Ovary (tissue), 9 donors: ENCODE data around the gene PIP. TPM values are rescaled to one million over a fixed set of nuclear protein-coding genes. Genes with fewer than 3 reads are reported as not detected.
"Not testable (repeated sequence)": the region's sequence is repeated elsewhere in the genome, so short reads cannot be mapped to it uniquely, and the experiment has no call there.

Experiments used
- DNase-seq, 5 donors: peaks; one replicate each; pipeline ENCODE4 v3.0.0-alpha.2; 2019 to 2020
- H3K27ac ChIP-seq, 2 donors: fragments of 200-600 bp; one replicate each; pipeline versions ENCODE4 v1.5.1 to v1.8.0; 2019 to 2022
- H3K27me3 ChIP-seq: fragments of 200-600 bp; one replicate; pipeline ENCODE4 v1.8.0; 2022
- H3K36me3 ChIP-seq: fragments of 200-600 bp; sonication (generic); one replicate; pipeline ENCODE4 v1.5.1; 2019
- H3K4me1 ChIP-seq: one replicate; pipeline ENCODE4 v1.8.1; 2013; ENCODE audit warnings: mild to moderate bottlenecking, moderate library complexity; ENCODE audit not compliant: insufficient read depth
- H3K4me3 ChIP-seq: fragments of 200-600 bp; sonication (generic); one replicate; pipeline ENCODE4 v1.5.1; 2017
- H3K9me3 ChIP-seq, 2 donors: fragments of 200-600 bp in 1 of 2; sonication (generic) in 1 of 2; one replicate each; pipeline versions ENCODE4 v1.5.1 to v1.8.1; 2013 to 2019; ENCODE audit warnings: mild to moderate bottlenecking in 1 of 2, moderate library complexity in 1 of 2
- EP300 ChIP-seq: sonication (generic); formaldehyde crosslinking; IDR thresholded peaks from one replicate; pipeline ENCODE4 v1.6.1; 2017; ENCODE audit warnings: antibody characterized with exemption
- POLR2A ChIP-seq: fragments of 450-650 bp; IDR thresholded peaks from one replicate; pipeline ENCODE4 v1.6.1; 2017; ENCODE audit warnings: antibody characterized with exemption, mild to moderate bottlenecking, moderate library complexity
- WGBS, 3 donors: extraction: QIAGEN DNeasy Blood & Tissue Kit in 1 of 3; methylation state at CpG; one replicate each; pipeline versions ENCODE4 v1.1.5 to v1.1.7; 2013 to 2017; 5-methylcytosine and 5-hydroxymethylcytosine counted together
- intact Hi-C, 4 donors: fragments of 100-400 bp; cut with DNase I; formaldehyde crosslinking; loops; one replicate each; pipeline versions ENCODE4 v1.11.0 to v1.15.1; 2022 to 2023
- polyA plus RNA-seq, 2 donors: library from polyadenylated mRNA; stranded (reverse); fragments of 200-250 nt in 1 of 2; fragments of 350-450 nt in 1 of 2; fragmentation: Illumina TruSeq in 1 of 2; extraction: RNeasy Lipid Tissue Mini Kit (QIAGEN cat#74804) in 1 of 2; gene quantifications; one replicate each; pipeline ENCODE4 v1.2.3, GENCODE V29; 2013 to 2014
- total RNA-seq, 7 donors: library from RNA; depleted of rRNA in 2 of 7; stranded (reverse); fragments of >200 nt in 2 of 7; fragmentation: NEBNext Ultra II Directional in 3 of 7; extraction: Animal tissue kit (Norgen Biotek cat#: 25700) in 3 of 7; gene quantifications; one replicate each; pipeline versions ENCODE4 v1.1.0 to v1.2.4, GENCODE V29; 2016 to 2023
- TF ChIP-seq, protein P1 (sequence below), 3 donors: fragments of 450-650 bp in 2 of 3; fragments of 200-600 bp in 1 of 3; IDR thresholded peaks; one replicate each; pipeline versions ENCODE4 v1.5.1 to v1.8.0; 2016 to 2022; ENCODE audit warnings: antibody characterized with exemption in 3 of 3, mild to moderate bottlenecking in 1 of 3
- donor health status: DM: no; HTN: no; CAD: no; lungs with moderate emphysema.
- donor health status: DM: no; HTN: no; CAD: no.
- donor health status: Bipolar disorder and iron deficiency.
- donor health status: DM: yes; HTN: yes; CAD: no.
- donor health status: DM: no; HTN: no; CAD: no.
- donor health status: DM: yes; HTN: yes; CAD: no.

The PIP gene
- total and polyA plus RNA-seq, 9 donors = 0.92 to 4.9 TPM; not detected in 7

DNA sequence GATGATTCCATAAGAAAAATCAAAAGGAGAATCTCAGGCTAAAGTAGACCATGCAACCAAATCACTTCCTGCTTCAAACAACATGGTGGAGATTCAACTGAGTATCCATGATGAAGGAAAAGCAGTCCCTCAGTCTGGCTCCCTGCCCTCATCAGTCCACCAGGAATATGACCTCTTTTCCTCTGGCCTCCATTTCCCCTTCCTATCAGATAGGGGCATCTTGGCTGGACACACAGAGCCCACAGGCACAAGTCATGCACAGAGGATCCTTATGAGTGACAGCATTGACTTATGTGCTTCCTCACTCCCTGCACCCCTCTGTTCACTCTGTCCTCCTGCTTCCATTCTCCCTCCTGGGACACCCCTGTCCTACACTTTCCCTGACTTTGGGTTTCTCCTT lies 16.8 kb downstream of the PIP start:
- intact Hi-C loops = no loop called here
- no peak for DNase-seq
- H3K9me3 ChIP-seq = no peaks in the 10 kb centered on the region
- H3K4me3 ChIP-seq = no peak overlapping the region
- H3K36me3 ChIP-seq = no peaks in the 10 kb centered on the region
- H3K27me3 ChIP-seq = no peaks in the 10 kb centered on the region
- no peak overlapping the region for H3K27ac ChIP-seq
- no peak for TF ChIP-seq EP300
- TF ChIP-seq POLR2A = no peak
- TF ChIP-seq, protein P1, sequence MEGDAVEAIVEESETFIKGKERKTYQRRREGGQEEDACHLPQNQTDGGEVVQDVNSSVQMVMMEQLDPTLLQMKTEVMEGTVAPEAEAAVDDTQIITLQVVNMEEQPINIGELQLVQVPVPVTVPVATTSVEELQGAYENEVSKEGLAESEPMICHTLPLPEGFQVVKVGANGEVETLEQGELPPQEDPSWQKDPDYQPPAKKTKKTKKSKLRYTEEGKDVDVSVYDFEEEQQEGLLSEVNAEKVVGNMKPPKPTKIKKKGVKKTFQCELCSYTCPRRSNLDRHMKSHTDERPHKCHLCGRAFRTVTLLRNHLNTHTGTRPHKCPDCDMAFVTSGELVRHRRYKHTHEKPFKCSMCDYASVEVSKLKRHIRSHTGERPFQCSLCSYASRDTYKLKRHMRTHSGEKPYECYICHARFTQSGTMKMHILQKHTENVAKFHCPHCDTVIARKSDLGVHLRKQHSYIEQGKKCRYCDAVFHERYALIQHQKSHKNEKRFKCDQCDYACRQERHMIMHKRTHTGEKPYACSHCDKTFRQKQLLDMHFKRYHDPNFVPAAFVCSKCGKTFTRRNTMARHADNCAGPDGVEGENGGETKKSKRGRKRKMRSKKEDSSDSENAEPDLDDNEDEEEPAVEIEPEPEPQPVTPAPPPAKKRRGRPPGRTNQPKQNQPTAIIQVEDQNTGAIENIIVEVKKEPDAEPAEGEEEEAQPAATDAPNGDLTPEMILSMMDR (IDR thresholded peaks at IDR 0.05) = no peak
- H3K4me1 ChIP-seq = no peaks in the 10 kb centered on the region

DNA sequence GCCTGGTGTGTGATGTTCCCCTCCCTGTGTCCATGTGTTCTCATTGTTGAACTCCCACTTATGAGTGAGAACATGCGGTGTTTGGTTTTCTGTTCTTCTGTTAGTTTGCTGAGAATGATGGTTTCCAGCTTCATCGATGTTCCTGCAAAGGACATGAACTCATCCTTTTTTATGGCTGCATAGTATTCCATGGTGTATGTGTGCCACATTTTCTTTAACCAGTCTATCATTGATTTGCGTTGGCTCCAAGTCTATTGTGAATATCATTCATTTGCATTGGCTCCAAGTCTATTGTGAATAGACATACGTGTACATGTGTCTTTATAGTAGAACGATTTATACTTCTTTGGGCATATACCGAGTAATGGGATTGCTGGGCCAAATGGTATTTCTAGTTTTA lies 18.8 kb downstream of the PIP start:
- H3K4me3 ChIP-seq, H3K27me3 ChIP-seq, H3K9me3 ChIP-seq, intact Hi-C loops, H3K36me3 ChIP-seq, DNase-seq, H3K4me1 ChIP-seq, H3K27ac ChIP-seq: not testable (repeated sequence)
- 95 to 97% (median 95%) methylated on average over 6 of the region's 6 CpGs for WGBS, 3 donors

DNA sequence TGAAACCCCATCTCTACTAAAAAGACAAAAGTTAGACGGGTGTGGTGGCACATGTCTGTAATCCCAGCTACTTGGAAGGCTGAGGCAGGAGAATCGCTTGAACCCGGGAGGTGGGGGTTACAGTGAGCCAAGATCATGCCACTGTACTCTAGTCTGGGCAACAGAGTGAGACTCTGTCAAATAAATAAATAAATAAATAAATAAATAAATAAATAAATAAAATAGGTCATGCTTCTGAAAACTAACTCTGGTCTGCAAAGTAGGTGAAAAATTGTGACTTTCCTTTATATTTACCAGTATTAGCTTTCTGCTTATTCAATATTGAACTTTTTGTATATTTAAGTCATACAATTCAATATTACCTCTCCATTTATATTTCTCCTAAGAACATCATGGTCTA lies 26.7 kb downstream of the PIP start:
- H3K4me3 ChIP-seq, H3K9me3 ChIP-seq, H3K36me3 ChIP-seq, intact Hi-C loops, H3K27me3 ChIP-seq, H3K27ac ChIP-seq, H3K4me1 ChIP-seq, DNase-seq: not testable (repeated sequence)
- WGBS, 3 donors = 88 to 91% (median 90%) methylated on average over 3 of the region's 3 CpGs

DNA sequence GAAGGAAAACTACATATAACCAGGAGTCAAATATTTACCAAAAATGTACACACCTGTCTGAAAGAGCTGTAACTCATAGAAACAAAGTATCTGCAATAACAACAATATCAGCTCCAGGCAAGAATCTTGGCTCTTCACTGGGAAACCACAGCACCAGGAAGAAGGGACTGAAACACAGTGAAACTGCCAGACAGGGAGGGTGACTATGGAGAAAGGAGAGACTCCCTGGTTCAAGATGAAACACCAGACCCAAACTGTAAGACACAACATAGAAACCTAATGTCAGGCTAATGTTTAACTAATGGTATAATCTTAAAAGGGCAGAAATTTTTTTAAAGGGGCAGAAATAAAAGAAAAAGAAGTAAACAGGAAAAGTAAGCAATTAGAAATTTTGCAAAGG lies 39.8 kb downstream of the PIP start:
- Histone ChIP-seq H3K9me3 (no peaks in the 10 kb centered on the region), H3K4me1 (no peaks in the 10 kb centered on the region), H3K36me3 (no peaks in the 10 kb centered on the region), H3K4me3 (no peak overlapping the region), H3K27ac (no peak overlapping the region), H3K27me3 (no peaks in the 10 kb centered on the region)
- DNase-seq = no peak
- intact Hi-C loops = no loop called here
- TF ChIP-seq POLR2A (no peak), EP300 (no peak)
- TF ChIP-seq, protein P1 (IDR thresholded peaks at IDR 0.05) = no peak

DNA sequence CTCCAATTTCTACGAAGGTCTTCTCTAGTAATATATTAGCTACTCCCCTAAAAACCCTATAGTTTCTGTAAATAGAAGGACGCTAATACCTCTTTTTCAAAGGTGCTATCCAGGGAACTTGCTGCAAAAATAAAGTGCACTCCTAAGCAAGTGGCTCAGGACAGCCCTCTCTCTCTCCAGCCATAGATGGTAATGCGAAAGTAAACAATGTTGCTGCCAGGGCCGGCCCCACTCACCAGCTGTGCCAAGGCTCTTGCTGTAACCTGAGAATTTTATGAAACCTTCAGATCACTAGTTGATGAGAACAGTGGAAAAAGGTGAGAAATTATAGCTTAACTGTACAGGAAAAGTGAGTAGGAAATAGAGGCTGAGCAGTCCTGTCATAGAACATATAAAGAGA lies 40.5 kb downstream of the PIP start:
- H3K27ac ChIP-seq = no peak overlapping the region
- intact Hi-C loops = no loop called here
- no peak overlapping the region for H3K4me3 ChIP-seq

More for the DNA sequence above, 40.5 kb downstream of the PIP start:
- 33 to 48% (median 34%) methylated on average over 4 of the region's 4 CpGs for WGBS, 3 donors
- no peaks in the 10 kb centered on the region for H3K27me3 ChIP-seq
- DNase-seq = no peak
- no peaks in the 10 kb centered on the region for H3K4me1 ChIP-seq
- no peaks in the 10 kb centered on the region for H3K36me3 ChIP-seq
- no peaks in the 10 kb centered on the region for H3K9me3 ChIP-seq
- TF ChIP-seq EP300 (no peak), POLR2A (no peak)
- TF ChIP-seq, protein P1 (IDR thresholded peaks at IDR 0.05) = no peak
